HepG2 (cell line): Measurements from ENCODE around the gene TUBB2B. TPM values are rescaled to one million over a fixed set of nuclear protein-coding genes. Genes with fewer than 3 reads are reported as not detected.

Experiments
- ARNTL ChIP-seq: sonication (generic); formaldehyde crosslinking; IDR thresholded peaks from 2 replicates; pipeline ENCODE4 v1.4.0; 2020; ENCODE audit warnings: mild to moderate bottlenecking, missing genetic modification reagents
- BCL6 ChIP-seq: IDR thresholded peaks from 2 replicates; pipeline ENCODE4 v1.6.1; 2016; ENCODE audit warnings: missing genetic modification reagents, missing compliant biosample characterization
- EP300 ChIP-seq, 3 experiments: sonication (generic) in 1 of 3; formaldehyde crosslinking in 1 of 3; IDR thresholded peaks; 2 replicates each; pipeline versions ENCODE4 v1.5.1 to v1.6.1; 2011 to 2020; ENCODE audit warnings: low read depth in 2 of 3, low read length in 2 of 3, borderline replicate concordance in 1 of 3, improper control_type of control experiment in 1 of 3, mild to moderate bottlenecking in 1 of 3, missing genetic modification reagents in 1 of 3, moderate library complexity in 1 of 3
- ERF ChIP-seq: IDR thresholded peaks from 2 replicates; pipeline ENCODE4 v1.6.1; 2018; ENCODE audit warnings: missing biosample characterization, missing genetic modification reagents
- ETV6 ChIP-seq: sonication (generic); formaldehyde crosslinking; conservative IDR thresholded peaks from 2 replicates; pipeline ENCODE4 v1.4.0; 2020; ENCODE audit warnings: missing genetic modification reagents
- HDAC1 ChIP-seq: sonication (generic); formaldehyde crosslinking; IDR thresholded peaks from 2 replicates; pipeline ENCODE4 v1.5.1; 2020; ENCODE audit warnings: mild to moderate bottlenecking, missing genetic modification reagents
- KDM1A ChIP-seq: IDR thresholded peaks from 2 replicates; pipeline ENCODE4 v1.6.1; 2016; ENCODE audit warnings: missing compliant biosample characterization
- MAFF ChIP-seq: IDR thresholded peaks from 2 replicates; pipeline ENCODE4 v1.6.1; 2011; ENCODE audit warnings: low read depth, low read length, improper control_type of control experiment
- PHF8 ChIP-seq: sonication (generic); formaldehyde crosslinking; IDR thresholded peaks from 2 replicates; pipeline ENCODE4 v1.5.0; 2020; ENCODE audit warnings: missing genetic modification reagents
- PITX1 ChIP-seq: sonication (generic); formaldehyde crosslinking; IDR thresholded peaks from 2 replicates; pipeline ENCODE4 v1.5.1; 2020; ENCODE audit warnings: mild to moderate bottlenecking, missing genetic modification reagents
- RFX1 ChIP-seq: fragments of 450-650 bp; IDR thresholded peaks from 2 replicates; pipeline ENCODE4 v1.6.1; 2017
- SIX4 ChIP-seq: sonication (generic); formaldehyde crosslinking; IDR thresholded peaks from 2 replicates; pipeline ENCODE4 v1.4.0; 2020; ENCODE audit warnings: missing genetic modification reagents
- TBX2 ChIP-seq: sonication (generic); formaldehyde crosslinking; IDR thresholded peaks from 2 replicates; pipeline ENCODE4 v1.5.0; 2020; ENCODE audit warnings: missing genetic modification reagents, mild to moderate bottlenecking, borderline replicate concordance
- ZNF260 ChIP-seq: sonication (generic); formaldehyde crosslinking; IDR thresholded peaks from 2 replicates; pipeline ENCODE4 v1.4.0; 2020; ENCODE audit warnings: missing genetic modification reagents, low read depth, mild to moderate bottlenecking, borderline replicate concordance
- ZNF274 ChIP-seq: sonication (generic); formaldehyde crosslinking; IDR thresholded peaks from 2 replicates; pipeline ENCODE4 v1.5.1; 2020; ENCODE audit warnings: mild to moderate bottlenecking, missing genetic modification reagents
- ZNF282 ChIP-seq: fragments of 450-650 bp; IDR thresholded peaks from 2 replicates; pipeline ENCODE4 v1.6.1; 2018; ENCODE audit not compliant: partially characterized antibody
- ZNF3 ChIP-seq: IDR thresholded peaks from 2 replicates; pipeline ENCODE4 v1.7.0; 2017; ENCODE audit warnings: inconsistent platforms
- ZNF30 ChIP-seq: sonication (generic); formaldehyde crosslinking; IDR thresholded peaks from 2 replicates; pipeline ENCODE4 v1.5.0; 2020; ENCODE audit warnings: mild to moderate bottlenecking, missing genetic modification reagents
- ZNF329 ChIP-seq: sonication (generic); formaldehyde crosslinking; IDR thresholded peaks from 2 replicates; pipeline ENCODE4 v1.9.0; 2021; ENCODE audit warnings: low read depth, mild to moderate bottlenecking, missing genetic modification reagents
- ZNF343 ChIP-seq: sonication (generic); formaldehyde crosslinking; IDR thresholded peaks from 2 replicates; pipeline ENCODE4 v1.4.0; 2020; ENCODE audit warnings: mild to moderate bottlenecking, missing genetic modification reagents
- ZNF552 ChIP-seq: sonication (generic); formaldehyde crosslinking; IDR thresholded peaks from 2 replicates; pipeline ENCODE4 v1.9.0; 2022; ENCODE audit warnings: missing genetic modification reagents, mild to moderate bottlenecking, borderline replicate concordance
- ZNF724P ChIP-seq: sonication (generic); formaldehyde crosslinking; IDR thresholded peaks from 2 replicates; pipeline ENCODE4 v1.8.0; 2022; ENCODE audit warnings: missing genetic modification reagents, borderline replicate concordance
- ZNF792 ChIP-seq: IDR thresholded peaks from 2 replicates; pipeline ENCODE4 v1.6.1; 2016
- polyA plus RNA-seq, 8 experiments: library from polyadenylated mRNA; depleted of rRNA in 3 of 8; stranded (reverse) in 7 of 8; unstranded in 1 of 8; fragments of >200 nt; fragmentation: Illumina TruSeq in 4 of 8; extraction: Trizol in 4 of 8; gene quantifications; 2 replicates each; pipeline versions ENCODE4 v1.2.1 to v1.2.3, GENCODE V29; 2011 to 2016; ENCODE audit warnings: low read depth in 4 of 8, missing spikeins in 1 of 8, mixed read lengths in 1 of 8; ENCODE audit not compliant: insufficient read depth in 1 of 8
- total RNA-seq, 5 experiments: library from RNA; depleted of rRNA; stranded (reverse); fragments of >200 nt; fragmentation: Illumina TruSeq; extraction: Trizol; gene quantifications; 2 replicates each; pipeline ENCODE4 v1.2.3, GENCODE V29; 2016; ENCODE audit warnings: low read depth in 1 of 5
- TF ChIP-seq, protein P1 (sequence below): sonication (generic); formaldehyde crosslinking; IDR thresholded peaks from 2 replicates; pipeline ENCODE4 v1.5.0; 2020; ENCODE audit warnings: missing genetic modification reagents
- TF ChIP-seq, protein P2 (sequence below): sonication (generic); formaldehyde crosslinking; conservative IDR thresholded peaks from 2 replicates; pipeline ENCODE4 v1.4.0; 2020; ENCODE audit warnings: missing genetic modification reagents
- TF ChIP-seq, protein P3 (sequence below): sonication (generic); formaldehyde crosslinking; IDR thresholded peaks from 2 replicates; pipeline ENCODE4 v1.4.0; 2020; ENCODE audit warnings: missing genetic modification reagents

The TUBB2B gene
- total and polyA plus RNA-seq, 2 of the 13 experiments (the other 11 are each of a cell fraction or from before 2014, with no cell fraction given) = 10.3 to 23.6 TPM

DNA sequence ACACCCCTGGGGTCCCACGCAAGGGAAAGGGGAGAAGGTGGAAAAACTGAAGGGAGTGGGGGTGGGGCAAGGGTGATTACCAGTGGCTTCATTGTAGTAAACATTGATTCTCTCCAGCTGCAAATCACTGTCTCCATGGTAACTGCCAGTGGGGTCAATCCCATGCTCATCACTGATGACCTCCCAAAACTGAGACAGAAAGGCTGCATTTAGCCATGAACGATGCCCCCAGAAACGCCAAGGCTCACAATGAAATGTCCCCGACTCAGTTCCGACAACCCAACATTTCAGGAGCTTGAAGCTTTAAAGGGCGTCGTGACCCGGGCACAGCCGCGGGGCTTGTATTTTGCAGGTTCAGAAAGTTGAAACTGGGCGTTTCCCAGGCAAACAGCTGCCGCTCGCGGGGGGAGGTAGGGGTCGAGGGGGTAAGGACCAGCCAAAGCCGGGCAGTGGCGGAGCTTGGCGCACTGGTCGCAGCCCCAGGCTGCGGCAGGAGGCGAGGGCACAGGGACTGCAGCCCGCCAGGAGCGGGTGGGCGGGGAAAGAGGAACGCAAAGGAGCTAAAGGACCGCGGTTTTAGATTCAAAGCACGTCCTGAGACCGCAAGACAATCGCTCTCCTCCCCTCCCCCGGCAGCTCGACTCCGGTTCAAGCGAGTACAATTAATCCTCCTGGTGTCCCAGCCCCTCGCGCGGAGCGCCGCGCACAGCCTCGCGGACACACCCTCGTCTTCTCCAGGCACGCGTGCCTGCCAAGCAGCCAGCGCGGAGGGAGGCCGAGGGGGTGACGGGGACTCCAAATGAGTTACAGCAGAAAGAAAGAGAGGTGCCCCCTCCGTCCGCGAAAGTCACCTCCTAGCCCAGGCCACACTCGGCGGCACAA is 731 bp downstream of the TUBB2B start (continued):
- TF ChIP-seq MAFF = no peak
- TF ChIP-seq, protein P1, sequence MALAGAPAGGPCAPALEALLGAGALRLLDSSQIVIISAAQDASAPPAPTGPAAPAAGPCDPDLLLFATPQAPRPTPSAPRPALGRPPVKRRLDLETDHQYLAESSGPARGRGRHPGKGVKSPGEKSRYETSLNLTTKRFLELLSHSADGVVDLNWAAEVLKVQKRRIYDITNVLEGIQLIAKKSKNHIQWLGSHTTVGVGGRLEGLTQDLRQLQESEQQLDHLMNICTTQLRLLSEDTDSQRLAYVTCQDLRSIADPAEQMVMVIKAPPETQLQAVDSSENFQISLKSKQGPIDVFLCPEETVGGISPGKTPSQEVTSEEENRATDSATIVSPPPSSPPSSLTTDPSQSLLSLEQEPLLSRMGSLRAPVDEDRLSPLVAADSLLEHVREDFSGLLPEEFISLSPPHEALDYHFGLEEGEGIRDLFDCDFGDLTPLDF (CRISPR knock-in tag) = no peak
- TF ChIP-seq ZNF343 (CRISPR knock-in tag) = no peak
- no peak; the same call in 1 of the 2 replicates for TF ChIP-seq HDAC1 (CRISPR knock-in tag)
- TF ChIP-seq, protein P2, sequence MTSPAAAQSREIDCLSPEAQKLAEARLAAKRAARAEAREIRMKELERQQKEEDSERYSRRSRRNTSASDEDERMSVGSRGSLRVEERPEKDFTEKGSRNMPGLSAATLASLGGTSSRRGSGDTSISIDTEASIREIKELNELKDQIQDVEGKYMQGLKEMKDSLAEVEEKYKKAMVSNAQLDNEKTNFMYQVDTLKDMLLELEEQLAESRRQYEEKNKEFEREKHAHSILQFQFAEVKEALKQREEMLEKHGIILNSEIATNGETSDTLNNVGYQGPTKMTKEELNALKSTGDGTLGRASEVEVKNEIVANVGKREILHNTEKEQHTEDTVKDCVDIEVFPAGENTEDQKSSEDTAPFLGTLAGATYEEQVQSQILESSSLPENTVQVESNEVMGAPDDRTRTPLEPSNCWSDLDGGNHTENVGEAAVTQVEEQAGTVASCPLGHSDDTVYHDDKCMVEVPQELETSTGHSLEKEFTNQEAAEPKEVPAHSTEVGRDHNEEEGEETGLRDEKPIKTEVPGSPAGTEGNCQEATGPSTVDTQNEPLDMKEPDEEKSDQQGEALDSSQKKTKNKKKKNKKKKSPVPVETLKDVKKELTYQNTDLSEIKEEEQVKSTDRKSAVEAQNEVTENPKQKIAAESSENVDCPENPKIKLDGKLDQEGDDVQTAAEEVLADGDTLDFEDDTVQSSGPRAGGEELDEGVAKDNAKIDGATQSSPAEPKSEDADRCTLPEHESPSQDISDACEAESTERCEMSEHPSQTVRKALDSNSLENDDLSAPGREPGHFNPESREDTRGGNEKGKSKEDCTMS = no peak
- no peak for TF ChIP-seq RFX1
- TF ChIP-seq ZNF329 = no peak
- no peak for TF ChIP-seq ZNF552 (CRISPR knock-in tag)
- no peak for TF ChIP-seq BCL6
- no peak for TF ChIP-seq ETV6 (CRISPR knock-in tag)
- TF ChIP-seq SIX4 (CRISPR knock-in tag) = no peak
- no peak for TF ChIP-seq KDM1A (CRISPR knock-in tag)
- no peak for TF ChIP-seq TBX2 (CRISPR knock-in tag)
- TF ChIP-seq ZNF274 (CRISPR knock-in tag) = 0 out of 2 replicates have a peak, but pooled peaks have one; percentile 6
- TF ChIP-seq ZNF792 (CRISPR knock-in tag) = no peak
- TF ChIP-seq EP300 (IDR thresholded peaks at IDR 0.05; ENCODE audit: low read depth in 2 of 2, low read length in 2 of 2) = no peak
- TF ChIP-seq EP300 (CRISPR knock-in tag; IDR thresholded peaks at IDR 0.05; ENCODE audit: borderline replicate concordance) = no peak
- TF ChIP-seq ZNF282 = no peak
- TF ChIP-seq ZNF3 (CRISPR knock-in tag) = no peak
- TF ChIP-seq ARNTL = no peak
- TF ChIP-seq ZNF30 (CRISPR knock-in tag) = no peak
- TF ChIP-seq PITX1 (CRISPR knock-in tag) = peak; percentile 27; the same call in 1 of the 2 replicates
- no peak; the same call in 1 of the 2 replicates for TF ChIP-seq PHF8 (CRISPR knock-in tag)
- no peak for TF ChIP-seq ZNF260
- no peak; the same call in 1 of the 2 replicates for TF ChIP-seq ZNF724P (CRISPR knock-in tag)
- TF ChIP-seq, protein P3, sequence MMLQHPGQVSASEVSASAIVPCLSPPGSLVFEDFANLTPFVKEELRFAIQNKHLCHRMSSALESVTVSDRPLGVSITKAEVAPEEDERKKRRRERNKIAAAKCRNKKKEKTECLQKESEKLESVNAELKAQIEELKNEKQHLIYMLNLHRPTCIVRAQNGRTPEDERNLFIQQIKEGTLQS (CRISPR knock-in tag) = no peak
- 0 out of 2 replicates have a peak, but pooled peaks have one; percentile 10 for TF ChIP-seq ERF (CRISPR knock-in tag)
